WI38 (cell line): Measurements from ENCODE around the gene FHAD1.

Source experiments
- H3K4me3 ChIP-seq: 2 replicates; pipeline ENCODE4 v1.5.1; 2011; ENCODE audit warnings: low read depth, mild to moderate bottlenecking, control low read depth, low read length
- TF ChIP-seq, protein P1 (sequence below): IDR thresholded peaks from 2 replicates; pipeline ENCODE4 v1.5.1; 2012; ENCODE audit warnings: low read depth, mild to moderate bottlenecking, control low read depth, low read length

FHAD1 gene

DNA sequence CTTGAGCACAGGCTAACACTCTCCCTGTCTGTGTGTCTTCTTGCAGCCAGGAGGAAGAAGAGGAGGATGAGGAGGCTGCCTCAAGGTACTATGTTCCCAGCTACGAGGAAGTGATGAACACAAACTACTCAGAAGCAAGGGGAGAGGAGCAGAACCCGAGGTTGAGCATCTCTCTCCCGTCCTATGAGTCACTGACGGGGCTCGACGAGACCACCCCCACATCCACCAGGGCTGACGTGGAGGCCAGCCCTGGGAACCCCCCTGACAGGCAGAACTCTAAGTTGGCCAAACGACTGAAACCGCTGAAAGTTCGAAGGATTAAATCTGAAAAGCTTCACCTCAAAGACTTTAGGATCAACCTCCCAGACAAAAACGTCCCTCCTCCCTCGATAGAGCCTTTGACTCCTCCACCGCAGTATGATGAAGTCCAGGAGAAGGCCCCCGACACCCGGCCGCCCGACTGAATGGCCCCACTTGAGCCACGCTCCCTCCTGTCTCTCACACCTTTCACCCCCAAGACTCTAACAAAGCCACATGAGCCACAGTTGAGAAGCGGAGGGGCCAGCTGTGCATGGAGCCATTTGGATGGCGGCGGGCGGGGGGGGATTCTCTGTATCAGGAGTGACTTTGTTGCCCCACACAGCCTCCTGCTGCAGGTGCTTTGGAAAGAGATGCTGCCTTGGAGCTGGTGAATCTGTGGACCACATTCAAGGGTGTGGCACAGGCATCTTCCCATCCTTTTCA is 27.6 kb upstream of the FHAD1 start:
- TF ChIP-seq, protein P1, sequence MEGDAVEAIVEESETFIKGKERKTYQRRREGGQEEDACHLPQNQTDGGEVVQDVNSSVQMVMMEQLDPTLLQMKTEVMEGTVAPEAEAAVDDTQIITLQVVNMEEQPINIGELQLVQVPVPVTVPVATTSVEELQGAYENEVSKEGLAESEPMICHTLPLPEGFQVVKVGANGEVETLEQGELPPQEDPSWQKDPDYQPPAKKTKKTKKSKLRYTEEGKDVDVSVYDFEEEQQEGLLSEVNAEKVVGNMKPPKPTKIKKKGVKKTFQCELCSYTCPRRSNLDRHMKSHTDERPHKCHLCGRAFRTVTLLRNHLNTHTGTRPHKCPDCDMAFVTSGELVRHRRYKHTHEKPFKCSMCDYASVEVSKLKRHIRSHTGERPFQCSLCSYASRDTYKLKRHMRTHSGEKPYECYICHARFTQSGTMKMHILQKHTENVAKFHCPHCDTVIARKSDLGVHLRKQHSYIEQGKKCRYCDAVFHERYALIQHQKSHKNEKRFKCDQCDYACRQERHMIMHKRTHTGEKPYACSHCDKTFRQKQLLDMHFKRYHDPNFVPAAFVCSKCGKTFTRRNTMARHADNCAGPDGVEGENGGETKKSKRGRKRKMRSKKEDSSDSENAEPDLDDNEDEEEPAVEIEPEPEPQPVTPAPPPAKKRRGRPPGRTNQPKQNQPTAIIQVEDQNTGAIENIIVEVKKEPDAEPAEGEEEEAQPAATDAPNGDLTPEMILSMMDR = no peak
- no peak overlapping the region for H3K4me3 ChIP-seq

DNA sequence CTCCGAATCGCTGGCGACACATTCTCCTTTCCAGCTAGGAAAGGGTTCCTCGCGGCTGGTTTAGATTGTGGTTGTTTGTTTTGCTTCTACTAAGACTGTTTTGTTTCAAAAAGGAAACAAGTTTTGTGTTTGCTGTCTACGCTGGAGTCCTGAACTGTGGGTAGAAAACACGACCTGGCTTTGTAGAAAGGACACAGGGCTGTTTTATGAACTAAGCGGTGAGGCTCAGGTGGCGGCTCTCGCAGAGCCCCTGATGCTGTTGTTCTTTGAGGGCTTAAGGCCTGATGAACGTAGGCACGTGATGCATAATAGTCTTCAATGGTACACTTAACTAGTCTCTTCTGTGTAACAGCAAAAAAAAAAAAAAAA is 27.0 kb upstream of the FHAD1 start:
- no peak overlapping the region for H3K4me3 ChIP-seq
- TF ChIP-seq, protein P1 = no peak

GRCh38 chr1:15220825-15221431 is 26.1 kb upstream of the FHAD1 start:
- H3K4me3 ChIP-seq = no peak overlapping the region
- TF ChIP-seq, protein P1 = no peak

DNA sequence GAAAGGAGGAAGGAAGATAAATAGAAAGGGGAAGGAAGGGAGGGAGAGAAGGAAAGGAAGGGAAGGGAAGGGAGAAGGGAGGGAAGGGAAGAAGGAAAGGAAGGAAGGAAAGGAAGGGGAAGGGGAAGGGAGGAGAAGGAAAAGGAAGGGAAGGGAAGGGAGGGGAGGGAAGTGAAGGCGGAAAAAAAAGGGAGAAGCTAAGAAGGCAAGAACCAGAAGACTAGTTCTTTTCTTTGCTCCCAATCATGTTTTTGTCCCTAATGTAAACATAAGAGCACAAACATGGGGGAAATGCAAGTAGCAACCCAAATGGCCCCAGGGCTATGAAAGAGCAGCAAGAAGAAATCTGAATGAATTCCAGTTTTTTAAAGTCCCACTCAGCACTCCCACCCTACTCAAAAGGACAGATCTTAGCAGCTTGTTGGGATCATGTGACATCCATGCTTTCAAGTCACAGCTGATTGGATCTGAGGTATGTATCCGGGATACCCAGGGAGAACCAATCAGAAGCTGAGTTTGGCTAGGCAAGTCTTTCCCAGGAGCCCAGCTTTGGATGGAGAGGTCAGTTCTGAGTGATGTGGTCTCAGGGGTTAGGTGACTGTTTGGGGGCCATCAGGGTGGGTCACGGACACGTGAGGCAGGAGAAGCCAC is 24.2 kb upstream of the FHAD1 start:
- no peak overlapping the region for H3K4me3 ChIP-seq
- TF ChIP-seq, protein P1 = no peak

DNA sequence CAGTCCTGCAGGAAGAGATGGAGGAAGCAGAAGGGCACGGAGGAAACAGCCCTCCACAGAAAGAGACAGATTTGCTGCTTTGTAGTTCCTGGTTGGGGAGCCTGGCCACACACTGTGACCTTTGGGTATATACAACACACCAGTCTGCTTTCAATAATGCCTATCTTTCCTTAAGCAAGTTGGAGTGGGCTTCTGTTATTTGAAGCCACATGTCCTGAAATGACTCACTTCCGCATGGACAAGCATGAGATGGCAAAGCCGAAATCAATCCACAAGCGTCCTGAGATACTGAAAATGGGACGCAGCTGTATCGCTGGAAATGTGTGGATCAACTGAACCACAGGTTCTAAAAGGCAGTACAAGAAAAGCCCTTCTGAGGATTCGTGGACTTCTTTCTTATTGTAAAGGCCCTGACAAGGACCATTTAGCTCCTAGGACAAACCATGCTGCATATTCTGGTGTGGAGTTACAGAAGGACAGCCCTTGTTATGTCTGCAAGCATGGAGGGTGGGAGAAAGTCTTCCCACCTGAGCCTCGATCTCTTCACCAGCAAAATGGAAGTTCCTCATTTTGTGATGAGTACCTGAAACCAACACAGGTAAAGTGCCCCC is 22.7 kb upstream of the FHAD1 start:
- TF ChIP-seq, protein P1 = no peak
- no peak overlapping the region for H3K4me3 ChIP-seq

- H3K4me3 ChIP-seq = no peak overlapping the region
- TF ChIP-seq, protein P1 = no peak
Measured at GRCh38 chr1:15224974-15225373, 22.0 kb upstream of the FHAD1 start.

DNA sequence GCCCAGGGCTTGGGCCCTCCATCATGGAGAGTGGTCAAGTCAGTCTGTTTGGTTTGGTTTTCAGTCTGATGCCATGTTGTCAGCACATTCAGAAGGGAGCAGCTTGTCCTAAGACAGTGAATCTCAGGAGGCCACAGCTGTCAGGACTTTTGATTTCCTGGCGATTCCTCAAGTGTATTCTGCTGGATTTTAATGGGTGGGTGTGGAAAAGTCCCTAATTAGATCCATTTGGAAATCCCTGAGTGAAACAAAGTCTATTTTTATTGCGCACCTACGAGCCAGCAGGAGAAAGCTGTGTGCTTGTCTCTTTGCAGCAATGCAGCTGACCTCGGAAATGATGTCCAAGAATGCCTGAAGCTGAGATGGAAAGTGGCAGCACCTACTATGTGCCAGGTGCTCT is 21.6 kb upstream of the FHAD1 start:
- no peak overlapping the region for H3K4me3 ChIP-seq
- TF ChIP-seq, protein P1 = no peak
